Chondrocyte (in vitro differentiated cells): Measurements from ENCODE around the gene PRXL2A. TPM values are rescaled to one million over a fixed set of nuclear protein-coding genes. Genes with fewer than 3 reads are reported as not detected.

Experiments used
- DNase-seq: peaks from one replicate; pipeline ENCODE4 v3.0.0; 2021; ENCODE audit warnings: mixed read lengths, low spot score
- H3K27ac Mint-ChIP-seq: one replicate; pipeline ENCODE4 v1.8.0; 2021; ENCODE audit warnings: mild to moderate bottlenecking, moderate library complexity, mixed read lengths; ENCODE audit not compliant: unreplicated experiment
- H3K27me3 Mint-ChIP-seq: 2 replicates; pipeline ENCODE4 v1.8.0; 2021; ENCODE audit warnings: low read depth, mixed read lengths
- H3K36me3 Mint-ChIP-seq: 2 replicates; pipeline ENCODE4 v1.8.0; 2021; ENCODE audit warnings: low read depth, mixed read lengths
- H3K4me1 Mint-ChIP-seq: 2 replicates; pipeline ENCODE4 v1.8.0; 2021; ENCODE audit warnings: low read depth, mild to moderate bottlenecking, mixed read lengths
- H3K4me3 Mint-ChIP-seq: one replicate; pipeline ENCODE4 v1.8.0; 2021; ENCODE audit warnings: mild to moderate bottlenecking, moderate library complexity, mixed read lengths; ENCODE audit not compliant: unreplicated experiment
- H3K9me3 Mint-ChIP-seq: 2 replicates; pipeline ENCODE4 v1.8.0; 2021; ENCODE audit warnings: low read depth, mixed read lengths
- total RNA-seq: library from RNA; stranded (reverse); gene quantifications from 3 replicates; pipeline ENCODE4 v1.2.1, GENCODE V29; 2021
- TF ChIP-seq, protein P1 (sequence below): fragments of 200-600 bp; sonication (generic); IDR thresholded peaks from 2 replicates; pipeline ENCODE4 v1.5.0; 2021; ENCODE audit warnings: antibody characterized with exemption, mild to moderate bottlenecking, moderate library complexity

PRXL2A gene
- total RNA-seq, 1 donor from 2014 or later, result 86.9 TPM

DNA sequence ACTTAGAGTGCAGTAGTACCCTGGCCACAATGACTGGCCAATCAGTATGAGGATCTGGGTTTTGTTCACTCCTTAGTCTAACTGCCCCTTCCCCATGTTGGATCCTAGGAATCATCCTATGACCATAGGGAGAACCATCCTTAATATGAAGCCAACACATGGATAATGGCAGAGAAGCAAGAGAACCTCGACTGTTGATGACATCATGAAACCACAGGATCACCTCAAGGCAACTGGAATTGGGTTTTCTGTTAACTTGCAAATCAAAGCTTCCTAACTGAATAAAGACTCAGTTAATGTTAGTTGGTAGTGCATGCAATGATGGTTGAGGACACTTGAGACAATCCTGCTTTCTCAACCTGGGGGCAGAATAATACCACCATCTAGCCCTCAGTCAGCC is 3.3 kb upstream of the PRXL2A start:
- peaks cover 30% of the 10 kb centered on the region for H3K4me1 Mint-ChIP-seq
- TF ChIP-seq, protein P1, sequence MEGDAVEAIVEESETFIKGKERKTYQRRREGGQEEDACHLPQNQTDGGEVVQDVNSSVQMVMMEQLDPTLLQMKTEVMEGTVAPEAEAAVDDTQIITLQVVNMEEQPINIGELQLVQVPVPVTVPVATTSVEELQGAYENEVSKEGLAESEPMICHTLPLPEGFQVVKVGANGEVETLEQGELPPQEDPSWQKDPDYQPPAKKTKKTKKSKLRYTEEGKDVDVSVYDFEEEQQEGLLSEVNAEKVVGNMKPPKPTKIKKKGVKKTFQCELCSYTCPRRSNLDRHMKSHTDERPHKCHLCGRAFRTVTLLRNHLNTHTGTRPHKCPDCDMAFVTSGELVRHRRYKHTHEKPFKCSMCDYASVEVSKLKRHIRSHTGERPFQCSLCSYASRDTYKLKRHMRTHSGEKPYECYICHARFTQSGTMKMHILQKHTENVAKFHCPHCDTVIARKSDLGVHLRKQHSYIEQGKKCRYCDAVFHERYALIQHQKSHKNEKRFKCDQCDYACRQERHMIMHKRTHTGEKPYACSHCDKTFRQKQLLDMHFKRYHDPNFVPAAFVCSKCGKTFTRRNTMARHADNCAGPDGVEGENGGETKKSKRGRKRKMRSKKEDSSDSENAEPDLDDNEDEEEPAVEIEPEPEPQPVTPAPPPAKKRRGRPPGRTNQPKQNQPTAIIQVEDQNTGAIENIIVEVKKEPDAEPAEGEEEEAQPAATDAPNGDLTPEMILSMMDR, result no peak
- no peaks in the 10 kb centered on the region for H3K36me3 Mint-ChIP-seq
- no peaks in the 10 kb centered on the region for H3K27me3 Mint-ChIP-seq
- no peak overlapping the region for H3K27ac Mint-ChIP-seq
- no peaks in the 10 kb centered on the region for H3K9me3 Mint-ChIP-seq
- H3K4me3 Mint-ChIP-seq, result no peak overlapping the region
- DNase-seq, result no peak

DNA sequence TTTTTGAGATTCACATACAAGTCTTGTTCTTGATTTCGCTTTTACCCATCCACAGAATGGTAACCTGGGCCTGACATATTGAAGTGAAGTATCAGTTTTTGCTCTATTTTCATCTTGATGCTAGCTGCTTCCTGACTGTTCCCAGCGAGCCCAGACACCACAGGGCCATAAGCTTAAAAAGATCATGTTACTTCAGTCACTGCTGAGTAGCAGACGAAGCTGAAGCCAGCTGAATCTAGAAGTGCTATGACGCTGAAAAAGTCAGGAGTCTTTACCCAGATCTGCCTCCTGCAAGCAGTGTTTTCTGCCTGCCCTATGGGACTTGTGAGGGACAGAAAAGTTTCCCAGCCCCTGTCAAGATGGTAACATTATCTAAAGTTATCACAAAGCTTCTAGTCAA is 2.7 kb upstream of the PRXL2A start:
- DNase-seq, result no peak
- H3K4me1 Mint-ChIP-seq, result peaks cover 36% of the 10 kb centered on the region
- no peaks in the 10 kb centered on the region for H3K27me3 Mint-ChIP-seq
- no peak overlapping the region for H3K4me3 Mint-ChIP-seq
- peak overlapping the region; percentile 81 for H3K27ac Mint-ChIP-seq
- TF ChIP-seq, protein P1, result no peak
- no peaks in the 10 kb centered on the region for H3K9me3 Mint-ChIP-seq
- H3K36me3 Mint-ChIP-seq, result no peaks in the 10 kb centered on the region

DNA sequence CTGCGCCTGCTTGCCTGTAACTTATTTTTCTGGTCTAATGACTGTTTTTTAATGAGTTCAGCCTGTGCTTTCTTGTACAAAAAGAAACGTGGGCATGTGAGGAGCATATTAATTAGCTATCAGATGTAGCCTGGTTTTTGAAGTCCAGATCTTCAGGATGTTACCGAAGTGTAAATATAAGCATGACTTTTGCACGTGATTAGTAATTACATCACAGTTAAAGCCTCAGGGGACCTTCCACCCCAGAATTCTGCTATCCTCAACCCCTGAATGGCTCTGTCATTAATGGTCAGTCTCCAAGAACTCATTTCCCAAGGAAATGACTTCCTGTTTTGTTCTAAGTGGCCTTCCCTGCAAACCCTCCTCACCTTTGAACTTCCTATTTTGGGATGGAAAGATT is 2.1 kb upstream of the PRXL2A start:
- no peak overlapping the region for H3K4me3 Mint-ChIP-seq
- H3K36me3 Mint-ChIP-seq, result no peaks in the 10 kb centered on the region
- TF ChIP-seq, protein P1, result no peak
- peaks cover 42% of the 10 kb centered on the region for H3K4me1 Mint-ChIP-seq
- no peaks in the 10 kb centered on the region for H3K9me3 Mint-ChIP-seq
- peak overlapping the region; percentile 81 for H3K27ac Mint-ChIP-seq
- no peaks in the 10 kb centered on the region for H3K27me3 Mint-ChIP-seq
- no peak for DNase-seq

DNA sequence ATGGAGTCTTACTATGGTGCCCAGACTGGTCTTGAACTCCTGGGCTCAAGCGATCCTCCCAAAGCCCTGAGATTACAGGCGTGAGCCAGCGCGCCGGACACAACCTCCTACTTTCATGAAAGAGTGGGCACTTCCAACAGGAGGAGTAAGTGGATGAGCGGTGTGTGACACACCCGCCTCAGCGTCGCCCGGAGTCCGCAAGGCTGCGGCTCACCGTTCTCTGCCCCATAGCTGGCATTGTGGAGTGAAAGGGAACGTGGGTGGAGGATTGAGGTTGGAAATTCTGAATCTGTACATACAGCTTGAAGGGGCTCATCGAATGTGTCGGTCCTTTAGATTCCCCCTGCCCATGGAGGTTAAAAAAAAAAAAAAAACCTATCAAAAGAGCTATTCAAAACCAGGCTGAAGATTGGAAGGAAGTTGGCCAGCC is 524 bp upstream of the PRXL2A start:
- TF ChIP-seq, protein P1, result no peak
- no peaks in the 10 kb centered on the region for H3K27me3 Mint-ChIP-seq
- H3K4me1 Mint-ChIP-seq, result peaks cover 58% of the 10 kb centered on the region
- H3K9me3 Mint-ChIP-seq, result no peaks in the 10 kb centered on the region
- DNase-seq, result no peak
- peak overlapping the region; percentile 82 for H3K27ac Mint-ChIP-seq
- peak overlapping the region; percentile 77 for H3K4me3 Mint-ChIP-seq
- H3K36me3 Mint-ChIP-seq, result no peaks in the 10 kb centered on the region

DNA sequence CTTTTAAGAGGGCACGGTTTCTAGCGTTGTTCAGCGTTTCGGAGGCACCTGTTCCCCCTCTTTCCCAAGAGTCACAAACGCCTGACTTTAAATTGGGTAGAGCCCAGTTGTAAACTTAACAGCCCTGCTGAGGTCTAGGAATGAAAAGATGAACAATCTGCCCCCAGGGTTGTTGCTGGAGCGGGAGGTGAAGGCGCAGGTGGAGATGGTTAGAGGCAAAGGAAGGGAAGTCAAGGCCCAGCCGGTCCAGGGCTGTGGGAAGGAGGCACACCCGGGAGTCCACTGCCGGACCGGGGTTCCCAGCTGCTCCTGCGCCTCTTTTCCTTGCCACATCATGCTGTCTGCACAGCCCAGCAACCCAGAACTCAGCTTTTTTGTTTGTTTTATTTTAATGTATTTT is 770 bp downstream of the PRXL2A start:
- Mint-ChIP-seq H3K27me3 (no peaks in the 10 kb centered on the region), H3K9me3 (no peaks in the 10 kb centered on the region), H3K4me1 (peaks cover 71% of the 10 kb centered on the region), H3K4me3 (peak overlapping the region; percentile 77), H3K36me3 (no peaks in the 10 kb centered on the region), H3K27ac (peak overlapping the region; percentile 74)
- TF ChIP-seq, protein P1, result no peak
- no peak for DNase-seq
